Brain pericyte (primary cell): Measurements from ENCODE around the gene BHLHE23.
"Not testable (repeated sequence)": the region's sequence is repeated elsewhere in the genome, so short reads cannot be mapped to it uniquely, and the experiment has no call there.

ENCODE experiments used
- DNase-seq: peaks from one replicate; pipeline ENCODE4 v3.0.0-alpha.2; 2012; ENCODE audit warnings: low read depth, low spot score

Gene BHLHE23

GRCh38 chr20:63043348-63044203 lies 36.8 kb upstream of the BHLHE23 start:
- DNase-seq, result no peak

DNA sequence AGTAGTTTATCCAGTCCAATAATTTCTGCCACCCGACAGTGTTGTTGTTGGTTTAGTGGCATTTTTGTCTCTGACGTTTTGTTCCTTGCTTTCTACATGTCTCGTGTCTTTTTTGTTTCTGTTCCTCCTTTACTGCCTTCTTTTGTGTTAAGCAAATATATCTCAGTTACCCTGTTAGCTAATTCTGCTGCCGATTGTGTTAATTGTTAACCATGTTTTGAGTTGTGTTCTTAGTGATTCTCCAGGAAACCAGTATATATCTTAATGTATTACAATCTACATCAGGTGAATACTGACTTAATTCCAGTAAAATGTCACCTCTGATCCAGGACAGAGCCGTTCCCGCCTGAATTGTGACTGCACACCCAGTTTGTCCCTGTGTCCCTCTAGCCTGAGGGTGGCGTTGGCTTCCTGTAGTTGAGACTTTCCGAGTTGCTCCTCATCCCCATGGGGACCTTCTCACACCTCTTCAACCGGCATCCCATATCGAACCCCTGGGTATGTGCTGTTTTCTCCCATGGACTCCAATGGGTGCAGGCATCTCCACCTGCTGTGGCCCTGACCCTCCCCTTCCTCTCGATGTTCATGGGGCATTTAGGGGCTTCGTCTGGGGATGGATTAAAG lies 35.8 kb upstream of the BHLHE23 start:
- no peak for DNase-seq

DNA sequence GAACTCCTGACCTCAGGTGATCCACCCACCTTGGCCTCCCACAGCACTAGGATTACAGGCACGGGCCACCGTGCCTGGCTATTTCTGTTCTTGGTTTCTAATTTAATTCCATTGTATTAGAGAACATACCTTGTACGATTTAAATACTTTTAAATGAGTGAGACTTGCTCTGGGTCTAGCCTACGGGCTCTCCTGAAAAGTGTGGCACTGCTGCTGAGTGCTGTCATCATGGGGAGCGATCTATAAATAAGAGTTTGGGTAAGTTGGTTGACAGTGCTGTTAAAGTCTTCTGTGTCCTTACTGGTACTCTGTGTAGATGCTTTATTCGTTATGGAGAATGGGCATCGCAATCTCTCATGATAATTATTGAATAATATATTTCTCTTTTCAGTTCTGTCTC lies 35.0 kb upstream of the BHLHE23 start:
- no peak for DNase-seq

DNA sequence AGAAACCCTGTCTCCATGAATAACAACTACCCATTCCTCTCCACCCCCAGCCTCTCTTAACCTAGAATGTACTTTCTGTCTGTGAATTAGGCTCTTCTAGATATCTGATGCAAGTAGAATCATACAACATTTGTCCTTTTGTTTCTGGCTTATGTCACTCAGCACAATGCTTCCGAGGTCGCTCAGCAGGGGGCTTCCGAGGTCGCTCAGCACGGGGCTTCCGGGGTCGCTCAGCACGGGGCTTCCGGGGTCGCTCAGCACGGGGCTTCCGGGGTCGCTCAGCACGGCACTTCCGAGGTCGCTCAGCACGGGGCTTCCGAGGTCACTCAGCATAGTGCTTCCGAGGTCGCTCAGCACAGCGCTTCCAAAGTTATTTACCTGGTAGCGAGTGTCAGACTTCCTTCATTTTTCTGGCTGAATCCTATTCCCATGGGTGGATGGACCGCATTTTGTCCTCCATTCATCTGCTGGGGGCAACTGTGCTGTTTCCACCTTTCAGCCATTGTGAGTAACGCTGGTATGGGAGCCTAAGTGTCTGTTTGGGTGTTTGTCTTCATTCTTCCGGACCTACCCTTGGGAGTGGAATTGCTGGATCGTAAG lies 31.0 kb upstream of the BHLHE23 start:
- no peak for DNase-seq

DNA sequence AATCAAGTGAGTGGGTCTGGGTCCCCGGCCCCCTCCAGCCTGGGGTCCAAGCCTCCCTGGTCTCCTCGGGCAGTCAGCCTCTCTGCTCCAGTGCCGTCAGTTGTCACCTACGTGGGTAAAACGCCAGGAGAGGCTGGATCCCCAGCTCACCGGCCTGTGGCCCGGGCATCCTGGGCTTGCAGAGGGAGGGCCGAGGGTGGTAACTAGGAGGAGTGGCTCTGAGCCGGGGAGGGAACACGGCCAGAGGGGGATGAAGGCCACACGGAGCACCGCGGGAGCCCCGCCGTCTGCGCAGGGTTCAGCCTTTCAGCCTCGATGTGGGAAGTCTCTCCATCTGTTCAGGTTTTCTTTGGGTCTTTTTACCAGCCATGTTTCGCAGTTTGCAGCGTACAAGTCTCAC lies 29.5 kb upstream of the BHLHE23 start:
- DNase-seq, result no peak

DNA sequence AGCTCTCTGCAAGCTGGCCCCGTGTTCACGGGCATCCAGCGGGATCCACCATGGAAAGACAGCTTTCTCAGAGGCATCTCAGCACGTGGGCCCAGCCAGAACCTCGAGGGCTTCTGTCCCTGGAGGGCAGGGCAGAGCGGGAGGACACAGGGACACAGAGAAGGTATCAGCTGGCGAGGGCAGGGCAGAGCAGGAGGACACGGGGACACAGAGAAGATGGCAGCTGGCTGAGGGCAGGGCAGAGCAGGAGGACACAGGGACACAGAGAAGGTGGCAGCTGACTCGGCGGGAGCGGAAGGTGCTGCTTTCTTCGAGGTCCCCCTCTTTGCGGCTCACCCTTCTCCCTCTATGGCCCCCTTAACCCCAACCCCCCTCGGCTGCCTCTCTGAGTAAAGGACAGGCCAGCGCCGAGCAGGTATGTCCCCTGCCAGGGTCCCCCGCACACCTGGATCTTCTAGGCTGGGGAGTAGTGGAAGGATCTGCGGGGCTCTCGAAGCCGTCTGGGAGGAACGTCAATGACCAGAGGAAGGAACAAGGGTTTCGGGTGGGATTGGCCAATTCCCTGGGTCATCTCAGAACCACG lies 28.9 kb upstream of the BHLHE23 start:
- DNase-seq, result no peak

DNA sequence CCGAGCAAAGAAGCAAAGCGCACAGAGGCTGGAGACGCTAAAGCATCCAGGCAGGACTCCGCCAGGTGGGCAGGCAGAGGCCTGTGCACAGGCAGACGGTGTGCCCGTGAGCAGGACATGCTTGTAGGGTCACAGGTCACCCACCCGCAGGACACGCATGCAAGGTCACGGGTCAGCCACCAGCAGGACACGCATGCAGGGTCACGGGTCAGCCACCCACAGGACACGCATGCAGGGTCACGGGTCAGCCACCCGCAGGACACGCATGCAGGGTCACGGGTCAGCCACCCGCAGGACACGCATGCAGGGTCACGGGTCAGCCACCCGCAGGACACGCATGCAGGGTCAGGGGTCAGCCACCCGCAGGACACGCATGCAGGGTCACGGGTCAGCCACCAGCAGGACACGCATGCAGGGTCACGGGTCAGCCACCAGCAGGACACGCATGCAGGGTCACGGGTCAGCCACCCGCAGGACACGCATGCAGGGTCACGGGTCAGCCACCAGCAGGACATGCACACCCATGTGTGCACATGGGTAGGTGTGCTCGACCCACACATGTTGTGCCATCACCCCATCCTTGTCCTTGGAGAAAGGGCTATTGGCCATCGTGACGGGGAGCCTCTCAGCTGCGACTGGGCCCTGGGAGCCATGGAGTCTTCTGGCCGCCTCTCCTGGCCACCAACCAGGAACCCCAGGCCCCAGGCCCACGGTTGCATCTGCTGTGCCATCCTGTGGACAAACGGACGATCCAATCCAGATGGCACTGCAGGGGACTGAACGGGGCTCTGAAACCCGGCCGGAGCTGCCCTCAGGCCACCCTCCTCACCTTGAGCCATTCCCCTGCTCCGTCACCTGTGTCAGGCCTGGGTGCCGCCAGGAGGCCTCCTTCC lies 28.2 kb upstream of the BHLHE23 start:
- DNase-seq, result not testable (repeated sequence)

DNA sequence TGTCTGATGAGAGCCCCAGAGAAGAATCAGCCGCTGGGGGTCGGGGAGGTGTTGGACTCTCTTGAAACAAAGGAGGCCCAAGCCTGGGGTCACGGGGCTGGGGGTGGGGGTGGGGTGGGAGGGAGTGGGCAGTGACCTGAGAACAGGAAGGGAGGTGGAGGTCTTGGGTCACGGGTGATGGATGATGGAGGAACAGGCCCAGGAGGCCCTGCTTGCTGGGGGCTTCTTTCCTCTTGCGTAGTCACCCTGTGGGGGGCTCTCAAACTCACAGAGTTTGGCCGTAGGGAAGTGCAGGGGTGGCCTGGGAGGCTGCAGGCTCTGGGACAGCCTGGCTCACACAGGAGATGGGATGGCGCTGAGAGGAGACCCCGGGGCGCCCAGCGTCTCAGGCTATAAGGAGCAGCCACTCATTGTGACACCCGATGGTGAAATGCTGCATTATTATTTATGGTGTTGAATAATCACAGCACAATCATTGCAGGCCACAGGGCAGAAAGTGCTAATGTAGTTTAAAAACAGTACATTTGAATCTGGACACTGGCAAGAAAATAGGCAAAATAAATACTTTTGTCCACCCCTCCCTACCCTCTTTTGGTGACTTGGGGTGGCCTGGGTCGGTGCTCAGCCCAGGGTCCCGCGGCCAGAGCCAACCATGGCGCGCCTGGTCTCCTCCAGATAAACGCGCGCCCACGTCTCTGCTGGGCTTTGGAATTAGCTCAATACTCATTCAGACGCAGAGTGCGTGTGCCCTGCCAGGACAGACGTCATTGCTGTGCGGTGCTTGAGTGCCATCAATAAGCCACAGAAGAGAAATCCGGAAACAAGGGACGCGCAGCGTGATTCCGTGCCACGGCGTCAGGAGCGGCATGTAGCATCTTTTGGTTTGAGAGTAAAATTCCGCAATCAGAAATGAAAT lies 27.3 kb upstream of the BHLHE23 start:
- DNase-seq, result no peak

DNA sequence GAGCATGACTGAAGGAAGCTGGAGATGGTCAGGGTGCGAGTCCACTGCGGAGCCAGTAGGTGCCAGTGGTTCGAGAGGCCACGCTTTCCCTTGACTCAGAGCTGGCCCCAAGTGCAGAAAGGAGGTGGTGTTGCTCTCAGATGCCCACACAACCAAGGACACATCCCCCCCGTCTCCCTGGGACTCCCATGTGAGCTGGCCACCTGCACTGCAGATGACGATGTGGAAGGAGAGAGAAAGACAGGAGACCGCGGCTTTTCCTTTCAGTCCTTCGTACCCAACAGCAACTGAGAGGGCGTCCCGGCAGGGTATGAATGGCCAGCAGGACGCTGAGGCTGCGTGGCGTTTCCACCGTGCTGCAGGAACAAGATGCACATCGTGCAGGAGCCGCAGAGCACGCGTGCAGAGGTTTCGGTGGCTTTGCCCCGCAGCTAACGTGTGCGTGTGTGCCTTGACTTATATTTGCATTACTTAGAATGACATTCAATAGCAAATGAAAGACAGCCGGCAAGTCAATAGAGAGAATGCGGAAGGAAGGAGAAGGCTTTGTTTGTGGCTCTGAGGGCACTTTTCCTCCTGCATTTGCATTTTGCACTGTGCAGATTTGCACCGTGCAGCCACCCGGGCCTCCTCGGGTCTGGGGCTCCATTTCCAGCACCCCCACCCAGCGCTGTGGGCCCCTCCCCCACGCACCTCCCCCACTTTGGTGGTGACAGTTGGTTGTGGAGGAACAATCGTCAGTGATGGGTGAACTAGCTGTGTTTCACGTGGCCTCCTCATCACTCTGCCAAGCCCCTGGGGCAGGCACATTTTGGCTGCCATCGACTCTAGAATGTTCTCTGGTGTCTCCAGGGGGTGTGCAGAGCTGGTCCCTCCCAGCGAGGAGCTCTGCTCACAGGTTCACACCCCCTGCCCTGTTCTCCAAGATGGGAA lies 26.4 kb upstream of the BHLHE23 start:
- DNase-seq, result no peak

DNA sequence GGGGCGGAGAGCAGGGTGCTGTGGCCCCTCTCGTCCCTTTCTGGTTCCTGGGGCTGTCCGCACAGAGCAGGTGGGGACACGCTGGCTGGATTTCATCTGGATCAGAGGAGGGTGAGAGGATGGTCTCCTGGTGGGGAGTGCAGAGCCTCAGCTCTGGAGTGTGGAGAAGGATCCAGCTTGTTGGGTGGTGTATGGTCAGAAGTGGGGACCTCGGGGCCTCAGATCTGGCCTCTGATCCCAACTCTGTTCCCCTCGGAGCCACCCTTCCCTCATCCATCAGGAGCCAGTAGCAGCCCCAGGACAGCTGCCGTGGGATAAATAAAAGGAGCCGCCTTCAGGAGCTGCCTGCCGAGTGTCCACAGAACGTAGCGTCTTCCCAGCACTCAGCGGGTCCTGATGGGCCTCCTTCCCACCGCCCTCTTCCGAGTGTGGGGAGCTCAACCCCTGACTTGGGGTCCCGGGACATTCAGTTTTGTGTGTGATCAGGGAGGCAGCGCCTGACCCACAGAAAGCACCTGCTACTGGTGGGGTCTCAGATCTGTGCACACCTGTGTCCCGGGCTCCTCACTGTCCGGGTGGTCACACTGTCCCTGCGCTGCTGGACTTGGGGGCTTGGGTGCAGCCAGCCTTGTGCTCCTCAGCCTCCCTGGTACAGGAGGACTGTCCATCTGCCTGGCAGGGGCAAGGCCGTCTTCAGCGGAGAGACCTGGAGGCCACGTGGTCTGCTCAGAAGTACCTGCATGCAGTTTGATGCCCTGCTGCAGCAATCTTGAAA lies 25.4 kb upstream of the BHLHE23 start:
- no peak for DNase-seq

DNA sequence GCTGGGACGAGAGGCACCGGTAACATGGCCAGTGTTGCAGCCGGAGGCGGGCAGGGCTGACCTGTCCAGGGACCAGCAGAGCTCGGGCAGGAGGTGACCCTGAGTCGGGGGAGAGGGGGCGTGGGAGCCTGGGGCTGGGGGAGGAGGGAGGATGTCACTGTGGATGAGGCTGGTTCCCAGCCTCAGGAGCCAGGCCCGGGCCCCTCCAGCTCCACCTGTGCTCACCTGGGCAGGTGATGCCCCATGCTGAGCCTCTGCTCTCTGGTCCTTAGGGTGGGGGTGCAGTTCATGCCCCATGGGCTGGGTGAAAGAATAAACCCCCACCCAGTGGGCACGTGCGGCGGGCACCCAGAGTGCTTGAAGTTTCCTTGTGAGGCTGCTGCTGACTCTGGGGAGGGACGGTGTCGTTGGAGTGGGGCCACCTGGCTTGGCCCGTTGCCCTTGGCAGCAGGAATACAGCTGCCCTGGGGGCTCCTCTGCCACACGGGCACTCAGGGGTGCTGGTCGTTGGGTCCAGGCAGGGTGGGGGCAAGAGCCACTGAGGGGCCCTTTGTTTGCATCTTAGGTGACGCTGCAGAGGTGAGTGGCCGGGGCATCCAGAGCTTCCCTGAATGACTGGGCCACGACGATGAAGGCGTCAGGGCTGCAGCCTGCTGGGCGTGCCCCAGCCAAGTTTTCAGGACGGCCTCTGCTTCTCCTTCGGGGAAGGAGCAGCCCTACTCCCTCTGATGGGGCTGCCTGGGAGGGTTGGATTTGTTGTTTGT lies 24.7 kb upstream of the BHLHE23 start:
- DNase-seq, result no peak

GRCh38 chr20:63029358-63030121 lies 22.8 kb upstream of the BHLHE23 start:
- no peak for DNase-seq

- DNase-seq, result no peak
These were observed 21.7 kb upstream of the BHLHE23 start for GRCh38 chr20:63028461-63028921.

DNA sequence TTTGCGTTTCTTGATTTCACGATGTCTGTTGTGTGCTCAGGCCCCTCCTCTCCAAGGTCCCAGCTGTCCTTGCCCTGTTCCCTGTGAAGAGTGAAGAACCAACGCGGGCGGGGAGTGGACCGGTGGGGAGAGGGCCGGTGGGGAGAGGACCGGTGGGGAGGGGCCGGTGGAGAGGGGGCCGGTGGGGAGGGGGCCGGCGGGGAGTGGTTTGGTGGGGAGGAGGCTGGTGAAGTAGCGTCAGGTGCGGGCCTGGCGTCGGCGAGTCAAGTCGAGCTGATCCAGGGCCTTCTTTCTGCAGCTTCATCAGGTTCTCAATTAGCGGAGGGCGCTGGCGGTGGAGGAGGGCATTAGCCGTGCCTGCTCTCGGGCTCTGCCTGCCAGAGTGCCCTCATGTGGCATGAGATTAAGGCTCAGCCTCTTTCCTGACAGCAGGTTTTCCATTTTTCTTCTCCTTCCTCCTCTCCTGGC lies 21.2 kb upstream of the BHLHE23 start:
- DNase-seq, result no peak

DNA sequence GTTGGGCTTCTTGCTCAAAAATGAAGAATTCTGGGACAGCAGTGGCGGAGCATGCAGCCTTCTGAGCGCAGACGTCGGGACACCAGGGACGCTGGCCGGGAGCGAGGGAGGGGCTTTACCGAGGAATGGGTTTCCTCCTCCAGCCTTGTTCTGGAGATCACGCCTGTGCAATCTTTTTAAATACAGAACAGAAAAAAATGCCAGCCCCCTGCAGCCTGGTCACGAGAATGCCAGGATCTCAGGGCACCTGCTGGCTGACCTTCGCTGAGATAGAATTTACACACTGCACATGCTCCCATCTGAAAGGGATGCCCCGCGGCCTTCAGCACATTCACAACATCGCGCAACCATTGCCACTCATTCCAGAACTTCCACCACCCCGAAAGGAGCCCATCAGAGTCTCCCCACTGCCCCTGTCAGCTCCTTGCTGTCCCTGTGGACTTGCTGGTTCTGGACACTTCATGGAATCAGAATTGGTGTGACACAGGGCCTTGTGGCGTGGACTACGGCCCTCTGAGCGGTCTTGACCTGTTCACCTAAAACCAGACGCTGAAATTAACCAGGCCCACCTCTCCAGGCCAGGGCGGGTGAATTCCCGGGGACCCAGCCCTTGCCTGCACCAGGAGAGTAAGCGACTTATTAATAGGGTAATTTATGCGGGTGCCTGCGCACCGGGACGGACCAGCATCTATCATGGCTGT lies 20.6 kb upstream of the BHLHE23 start:
- no peak for DNase-seq

DNA sequence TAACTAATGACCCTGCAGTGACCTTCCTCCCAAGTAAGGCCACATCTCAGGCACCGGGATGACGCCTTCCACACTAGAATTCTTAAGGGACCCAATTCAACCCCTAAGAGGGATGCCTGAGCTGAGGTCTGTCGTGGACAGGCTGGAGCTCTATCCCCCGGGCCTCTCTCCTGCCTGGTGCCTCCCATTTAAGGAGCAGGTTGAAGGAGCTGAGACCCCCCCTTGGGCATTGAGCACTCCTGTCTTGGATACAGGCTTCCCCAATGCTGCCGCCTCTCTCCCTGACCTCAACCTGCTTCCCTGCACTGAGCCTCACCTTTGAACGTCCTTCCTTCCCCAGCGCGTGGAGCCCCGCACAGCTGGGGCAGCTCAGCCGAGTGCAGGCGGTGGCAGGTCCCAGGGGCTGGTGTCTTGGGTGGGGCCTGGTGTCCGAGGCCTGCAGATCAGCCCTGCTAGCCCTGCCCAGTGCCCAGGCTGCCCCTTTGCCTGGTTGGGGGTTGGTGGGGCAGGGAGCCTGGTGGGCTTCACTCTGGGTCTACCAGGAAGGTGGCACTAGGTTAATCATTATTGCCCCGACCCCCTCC lies 19.9 kb upstream of the BHLHE23 start:
- DNase-seq, result no peak
